CD4-positive, alpha-beta T cell treated with Interleukin-21 for 1 hour (primary cell): ENCODE measurements around the gene SATB2.

Experiments
- DNase-seq: peaks from one replicate; pipeline ENCODE4 v3.0.0-alpha.2; 2020

SATB2 gene

DNA sequence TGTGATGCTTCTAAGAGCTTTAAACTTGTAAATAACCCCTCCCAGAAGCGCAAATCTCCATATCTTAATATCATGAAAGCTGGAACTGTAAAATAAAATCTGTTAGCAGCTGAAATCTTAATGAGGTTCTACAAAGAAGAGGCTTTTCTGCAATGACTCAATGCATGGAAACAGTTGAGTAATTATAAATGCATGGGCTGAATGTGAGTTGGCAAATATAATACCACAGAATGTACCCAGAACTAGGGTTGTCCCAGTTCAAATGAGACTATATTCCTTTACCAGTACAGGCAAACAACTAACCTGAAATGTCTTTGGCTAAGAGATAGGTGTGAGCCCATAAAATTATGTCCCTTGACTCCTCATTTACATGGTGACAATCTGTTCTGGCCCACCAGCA lies 52.9 kb downstream of the SATB2 start:
- no peak for DNase-seq

- no peak for DNase-seq
Observed at GRCh38 chr2:199395311-199395710, 62.4 kb downstream of the SATB2 start.

DNA sequence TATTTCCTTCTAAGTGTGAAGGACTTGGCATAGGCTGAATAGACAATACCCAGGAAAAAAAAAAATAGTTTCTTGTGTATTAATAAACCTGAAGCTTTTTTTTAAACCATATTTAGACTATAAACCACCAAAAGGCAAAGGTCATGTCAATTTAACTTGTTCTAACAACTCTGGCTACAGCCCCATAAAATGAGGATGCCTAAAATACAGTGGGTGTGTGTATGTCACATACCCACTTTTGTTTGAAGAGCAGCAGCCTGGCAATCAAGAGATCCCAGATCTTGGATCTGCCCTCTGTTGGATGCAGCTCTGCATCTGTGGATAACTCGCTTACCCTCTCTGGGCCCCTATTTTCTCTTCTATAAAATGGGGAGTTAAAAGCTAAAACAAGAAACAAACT lies 65.4 kb downstream of the SATB2 start:
- no peak for DNase-seq

DNA sequence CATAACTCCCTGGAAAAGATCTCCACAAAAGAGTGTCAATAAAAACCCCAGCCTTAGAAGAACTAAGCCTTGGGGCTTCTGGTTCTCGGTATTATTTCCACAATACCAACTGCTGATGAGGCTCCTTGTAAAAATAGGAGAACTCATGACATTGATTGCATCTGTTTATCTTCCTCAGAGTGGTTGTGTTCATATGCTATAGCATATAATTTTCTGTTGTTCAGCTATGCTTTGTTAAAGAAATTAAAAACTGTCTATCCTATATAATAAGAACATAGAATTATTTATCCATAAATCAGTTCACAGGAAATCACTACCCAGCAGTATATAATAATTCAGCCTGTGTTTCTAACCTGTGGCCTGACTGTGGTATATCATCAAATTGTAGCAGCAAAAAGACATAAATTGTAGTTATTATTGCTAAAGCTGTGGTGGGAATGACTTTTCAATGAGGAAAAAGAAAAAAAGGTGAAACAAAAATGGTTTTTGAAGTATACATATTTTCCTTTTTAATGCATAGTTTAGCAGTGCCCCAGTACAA lies 68.9 kb downstream of the SATB2 start:
- no peak for DNase-seq

DNA sequence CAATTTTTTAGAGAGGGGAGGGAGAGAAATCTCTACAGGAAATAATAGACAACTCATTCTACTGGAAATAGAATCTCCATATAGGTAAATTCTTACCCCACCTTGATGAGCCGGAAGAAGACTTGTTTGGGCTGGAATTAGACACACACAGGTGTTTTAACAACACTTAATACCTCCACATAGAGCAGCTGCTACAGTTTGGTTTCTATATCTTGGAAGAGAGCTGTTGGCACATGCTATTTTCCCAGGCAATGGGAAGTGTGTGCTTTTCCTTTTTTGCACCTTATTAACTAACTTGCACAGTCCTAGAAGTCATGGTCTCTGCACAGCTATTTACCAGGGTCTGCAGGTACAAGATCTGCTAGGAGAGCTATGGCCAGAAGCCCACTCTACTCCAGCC lies 73.7 kb downstream of the SATB2 start:
- DNase-seq = no peak

GRCh38 chr2:199383021-199383420 lies 74.7 kb downstream of the SATB2 start:
- DNase-seq = no peak

GRCh38 chr2:199382091-199382490 lies 75.6 kb downstream of the SATB2 start:
- no peak for DNase-seq

GRCh38 chr2:199381531-199381930 lies 76.2 kb downstream of the SATB2 start:
- DNase-seq = no peak

DNA sequence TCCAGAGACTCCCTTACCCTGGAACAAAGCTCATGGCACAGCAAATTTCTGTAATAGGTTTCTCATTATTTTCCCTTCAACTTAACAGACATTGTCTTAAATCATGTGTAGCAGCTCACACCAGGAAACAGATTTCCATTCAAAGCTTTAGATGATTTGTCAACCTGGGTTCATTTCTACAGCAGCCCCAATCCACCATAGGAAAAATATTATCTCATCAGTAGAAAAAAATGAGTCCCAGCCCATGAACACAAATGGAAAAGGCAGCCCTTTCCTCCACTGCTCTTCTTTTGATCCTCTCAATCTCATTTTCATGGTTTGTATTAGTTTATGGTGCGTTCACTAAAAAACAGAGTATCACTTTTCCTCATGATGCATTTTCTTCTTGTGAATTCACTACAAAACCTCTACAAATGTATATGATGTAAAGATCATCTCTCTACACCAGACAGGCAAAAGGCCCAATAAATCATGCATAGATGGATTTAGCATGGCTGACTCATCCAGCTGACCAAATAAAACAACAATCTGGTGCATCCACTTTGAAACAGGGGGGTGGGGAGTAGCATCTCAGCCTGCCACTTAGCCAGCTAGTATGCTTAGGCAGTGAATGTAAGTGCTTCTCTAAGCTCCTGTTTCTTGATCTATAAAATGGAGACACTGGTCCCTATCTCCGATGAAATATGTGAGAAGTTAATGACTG lies 78.6 kb downstream of the SATB2 start:
- DNase-seq = no peak

- DNase-seq = no peak
Observed at GRCh38 chr2:199370150-199370780, 87.5 kb downstream of the SATB2 start.

DNA sequence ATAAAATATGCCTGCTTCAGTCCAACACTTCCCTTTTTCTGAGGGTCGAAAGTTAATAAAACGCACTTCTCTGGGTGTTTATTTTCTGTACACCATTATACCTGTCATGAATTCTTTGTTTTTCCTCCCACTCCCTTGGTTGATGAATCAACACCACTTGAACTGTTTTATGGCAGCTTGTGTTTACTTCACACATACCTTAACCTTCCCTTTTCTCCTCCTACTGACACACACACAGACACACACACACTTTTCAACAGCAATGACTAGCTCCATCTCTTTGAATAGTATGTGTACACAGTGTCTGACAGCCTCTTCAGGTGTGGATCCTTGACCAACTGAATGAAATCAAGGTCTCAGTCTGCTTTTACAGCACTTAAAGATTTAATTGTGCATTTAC lies 91.3 kb downstream of the SATB2 start:
- DNase-seq = no peak

DNA sequence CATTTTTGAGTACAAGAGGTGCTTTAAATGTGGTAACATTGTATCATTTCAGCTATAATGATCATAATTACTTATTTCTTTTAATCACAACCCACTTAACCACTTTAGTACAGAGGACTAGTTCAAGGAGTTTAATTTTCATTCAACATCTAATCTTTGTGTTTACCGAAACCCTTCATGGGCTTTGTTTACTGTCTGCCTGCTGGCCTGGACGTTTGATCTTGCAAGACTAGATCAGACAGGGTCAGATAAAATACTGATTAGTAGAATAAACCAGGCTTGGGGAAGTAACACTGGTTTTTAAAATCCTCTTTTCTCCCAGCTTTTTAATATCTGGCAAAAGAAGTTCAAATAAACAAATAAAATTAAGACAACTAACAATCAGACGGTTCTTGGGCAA lies 93.6 kb downstream of the SATB2 start:
- DNase-seq = no peak

GRCh38 chr2:199356412-199356811 lies 101.3 kb downstream of the SATB2 start:
- DNase-seq = no peak

DNA sequence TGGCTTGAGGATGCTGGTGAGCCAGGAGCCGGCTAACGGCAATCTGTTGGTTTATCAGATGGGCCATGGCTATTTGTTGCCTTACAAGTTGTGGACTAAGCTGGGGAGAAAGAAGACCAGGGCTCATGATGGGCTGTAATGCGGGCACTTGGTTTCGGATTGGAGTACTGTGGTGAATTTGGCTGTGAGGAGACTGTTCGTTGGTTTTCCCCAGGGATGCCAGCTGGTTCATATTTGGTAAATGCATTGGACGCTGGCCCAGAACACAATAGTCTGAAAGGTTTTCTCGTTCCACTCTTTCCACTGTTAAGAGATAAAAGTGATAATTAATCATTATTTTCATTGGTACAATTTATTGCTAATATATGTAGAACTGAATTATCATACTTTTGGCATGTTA lies 108.9 kb downstream of the SATB2 start:
- no peak for DNase-seq

- DNase-seq = no peak
Observed at GRCh38 chr2:199344012-199344411, 113.7 kb downstream of the SATB2 start.

- DNase-seq = no peak
Observed at GRCh38 chr2:199342334-199342733, 115.4 kb downstream of the SATB2 start.

DNA sequence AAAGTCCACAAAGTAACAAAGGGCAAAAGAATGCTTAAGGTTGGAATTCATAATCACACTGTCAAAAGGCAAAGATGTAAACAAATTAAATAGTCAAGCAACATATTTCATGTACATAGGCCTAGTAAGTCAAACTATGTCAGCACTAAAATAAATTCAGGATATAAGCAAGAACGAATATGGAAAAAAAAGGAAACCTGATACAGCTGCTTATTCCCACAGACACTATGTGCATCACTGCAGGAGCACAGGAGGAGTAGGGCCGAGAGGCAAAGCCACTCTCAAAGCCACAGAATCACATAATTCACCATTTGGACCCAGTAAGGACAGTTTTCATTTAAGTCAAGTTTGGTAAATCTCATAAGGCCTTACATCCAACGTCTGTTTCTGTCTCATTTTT lies 116.6 kb downstream of the SATB2 start:
- DNase-seq = no peak

- DNase-seq = no peak
Observed at GRCh38 chr2:199339891-199340605, 117.7 kb downstream of the SATB2 start.

GRCh38 chr2:199336546-199336945 lies 121.2 kb downstream of the SATB2 start:
- no peak for DNase-seq

- DNase-seq = no peak
Observed at GRCh38 chr2:199335502-199335901, 122.2 kb downstream of the SATB2 start.

- DNase-seq = no peak
Observed at GRCh38 chr2:199329466-199329865, 128.3 kb downstream of the SATB2 start.

GRCh38 chr2:199329031-199329430 lies 128.7 kb downstream of the SATB2 start:
- DNase-seq = no peak

- DNase-seq = no peak
Observed at GRCh38 chr2:199325881-199326280, 131.9 kb downstream of the SATB2 start.

- DNase-seq = no peak
Observed at GRCh38 chr2:199322151-199322550, 135.6 kb downstream of the SATB2 start.
